ENCODE data around the gene TMEM255B. TPM values are rescaled to one million over a fixed set of nuclear protein-coding genes. Genes with fewer than 3 reads are reported as not detected.

The TMEM255B gene
- total RNA-seq, 1 experiment from 2014 or later: 2.8 TPM

DNA sequence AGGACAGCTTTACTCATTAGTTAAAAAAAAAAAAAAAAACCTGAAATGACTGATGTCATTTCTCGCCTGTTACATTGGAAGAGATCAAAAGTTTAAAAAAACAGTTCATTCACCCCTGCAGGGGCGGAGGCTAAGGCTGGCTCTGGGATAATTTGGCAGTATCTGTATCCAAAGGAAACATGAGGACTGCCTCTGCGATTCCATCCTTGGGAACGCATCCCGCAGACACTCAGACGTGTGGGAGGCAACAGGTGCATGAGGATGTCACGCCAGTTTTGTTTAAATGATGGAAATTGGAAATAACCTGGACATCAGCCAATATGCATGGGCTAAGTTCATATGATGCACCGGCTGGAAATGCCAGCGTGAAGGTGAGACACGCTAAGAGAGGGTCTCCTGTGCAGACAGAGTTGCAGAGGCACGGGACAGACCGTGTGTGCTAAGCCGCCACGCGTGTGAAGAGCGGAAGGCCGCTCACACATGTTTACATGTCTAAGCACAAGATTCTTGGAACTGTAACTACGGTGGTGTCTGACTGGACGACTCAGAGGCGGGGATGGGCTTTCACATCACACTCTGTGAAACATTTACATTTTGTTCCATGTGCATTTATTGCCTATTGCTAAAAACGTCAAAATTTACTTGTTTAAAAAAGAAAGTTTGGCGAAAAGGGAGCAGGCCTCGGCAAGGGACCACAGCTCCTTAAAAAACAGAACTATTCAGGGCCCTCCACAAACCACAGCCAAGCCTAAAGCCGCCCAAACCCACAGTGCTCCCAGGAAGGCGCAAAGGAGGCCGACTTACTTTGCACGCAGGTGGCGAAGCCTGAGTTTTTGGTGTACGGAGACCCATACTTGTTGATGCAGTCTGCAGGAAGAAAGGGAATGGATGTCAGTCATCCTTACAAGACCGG, 87.0 kb downstream of the TMEM255B start:
- Histone ChIP-seq H3K79me2 (ENCODE audit: insufficient read depth, low read length) (no peaks in the 10 kb centered on the region), H2BK5ac (ENCODE audit: insufficient read length, low read length) (no peak overlapping the region)
- H3K27ac Mint-ChIP-seq: no peak overlapping the region; a peak in 1 of 7 replicates

More for the DNA sequence above, 87.0 kb downstream of the TMEM255B start:
- H3K27me3 ChIP-seq (ENCODE audit: insufficient read depth, low read length): no peaks in the 10 kb centered on the region
- no peaks in the 10 kb centered on the region for H3K79me1 ChIP-seq (ENCODE audit: insufficient read depth, low read depth, low read length, poor library complexity, severe bottlenecking)
- H3K36me3 Mint-ChIP-seq (ENCODE audit: insufficient read depth in 1 of 3, low read depth in 3 of 3): peaks cover 0 to 18% (median 6%) of the 10 kb centered on the region in 3 experiments; a peak in 4 of 7 replicates
- no peak overlapping the region for H4K91ac ChIP-seq (ENCODE audit: insufficient read length, low read depth, low read length)
- no peak overlapping the region for H2AFZ ChIP-seq (ENCODE audit: low read length)
- TF ChIP-seq, protein P1, sequence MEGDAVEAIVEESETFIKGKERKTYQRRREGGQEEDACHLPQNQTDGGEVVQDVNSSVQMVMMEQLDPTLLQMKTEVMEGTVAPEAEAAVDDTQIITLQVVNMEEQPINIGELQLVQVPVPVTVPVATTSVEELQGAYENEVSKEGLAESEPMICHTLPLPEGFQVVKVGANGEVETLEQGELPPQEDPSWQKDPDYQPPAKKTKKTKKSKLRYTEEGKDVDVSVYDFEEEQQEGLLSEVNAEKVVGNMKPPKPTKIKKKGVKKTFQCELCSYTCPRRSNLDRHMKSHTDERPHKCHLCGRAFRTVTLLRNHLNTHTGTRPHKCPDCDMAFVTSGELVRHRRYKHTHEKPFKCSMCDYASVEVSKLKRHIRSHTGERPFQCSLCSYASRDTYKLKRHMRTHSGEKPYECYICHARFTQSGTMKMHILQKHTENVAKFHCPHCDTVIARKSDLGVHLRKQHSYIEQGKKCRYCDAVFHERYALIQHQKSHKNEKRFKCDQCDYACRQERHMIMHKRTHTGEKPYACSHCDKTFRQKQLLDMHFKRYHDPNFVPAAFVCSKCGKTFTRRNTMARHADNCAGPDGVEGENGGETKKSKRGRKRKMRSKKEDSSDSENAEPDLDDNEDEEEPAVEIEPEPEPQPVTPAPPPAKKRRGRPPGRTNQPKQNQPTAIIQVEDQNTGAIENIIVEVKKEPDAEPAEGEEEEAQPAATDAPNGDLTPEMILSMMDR (conservative IDR thresholded peaks at IDR 0.05): no peak
- no peaks in the 10 kb centered on the region; the same call in 1 of the 2 replicates for H3K4me1 ChIP-seq (ENCODE audit: insufficient read depth, low read length)
- H3T11ph ChIP-seq (ENCODE audit: low read length): no peak overlapping the region
- peaks cover 3 to 11% of the 10 kb centered on the region in 2 experiments; a peak in 2 of 4 replicates for H3K4me1 Mint-ChIP-seq
- no peak overlapping the region for H2BK15ac ChIP-seq (ENCODE audit: low read depth, low read length)
- DNase-seq: no peak
- no peak overlapping the region for H2BK20ac ChIP-seq (ENCODE audit: low read depth, low read length, poor library complexity, severe bottlenecking)
- H4K8ac ChIP-seq (replicated peaks; ENCODE audit: insufficient read length, low read depth, low read length): no peak overlapping the region
- H3K9ac ChIP-seq (ENCODE audit: extremely low read depth, insufficient read length, low read length): no peak overlapping the region
- no peak overlapping the region for H3K4me2 ChIP-seq (ENCODE audit: insufficient read depth, insufficient read length, low read length)
- no peak overlapping the region for H3K23ac ChIP-seq (ENCODE audit: insufficient read length, low read depth, low read length)
- no peak overlapping the region for H3K14ac ChIP-seq (ENCODE audit: insufficient read depth, low read length)
- H3K4me3 Mint-ChIP-seq: no peak overlapping the region
- no peaks in the 10 kb centered on the region for H3K9me3 ChIP-seq (ENCODE audit: control insufficient read depth, low read depth, low read length)
- H4K5ac ChIP-seq (ENCODE audit: insufficient read length, low read depth, low read length): no peak overlapping the region
- H3K23me2 ChIP-seq (ENCODE audit: insufficient read length, low read depth, low read length, poor library complexity, severe bottlenecking): no peaks in the 10 kb centered on the region
- H3K27ac ChIP-seq (ENCODE audit: insufficient read length, low read depth, low read length): no peak overlapping the region
- H2BK120ac ChIP-seq (ENCODE audit: low read depth, low read length, poor library complexity, severe bottlenecking): no peak overlapping the region
- no peaks in the 10 kb centered on the region for H3K9me3 Mint-ChIP-seq
- no peak overlapping the region for H2BK12ac ChIP-seq (ENCODE audit: insufficient read length, low read depth, low read length)
- no peak overlapping the region for H3K56ac ChIP-seq (ENCODE audit: insufficient read length, low read depth, low read length)
- no peak overlapping the region for H2AK5ac ChIP-seq (ENCODE audit: insufficient read length, low read length)
- H3K18ac ChIP-seq (ENCODE audit: insufficient read length, low read depth, low read length): no peak overlapping the region
- no peaks in the 10 kb centered on the region for H4K20me1 ChIP-seq (ENCODE audit: control insufficient read depth, insufficient read depth, insufficient read length)
- no peaks in the 10 kb centered on the region for H3K27me3 Mint-ChIP-seq (ENCODE audit: low read depth)
- H3K4ac ChIP-seq (ENCODE audit: low read depth, low read length): no peak overlapping the region
- no CpG with 5 or more reads among the region's 30 CpGs for WGBS (ENCODE audit: extremely low coverage, insufficient read length, low lambda C conversion rate)

Data from H9 (cell line).